ENCODE data around the gene SCN1A. TPM values are rescaled to one million over a fixed set of nuclear protein-coding genes. Genes with fewer than 3 reads are reported as not detected.

SCN1A gene
- total and polyA plus RNA-seq, 2 donors (not counting 3 experiments of a cell fraction or from before 2014, with no cell fraction given): not detected

- Histone ChIP-seq H3K4me3 (replicated peaks in 1 of 3; ENCODE audit: insufficient read depth in 1 of 3, low read depth in 1 of 3, low read length in 3 of 3) (no peak overlapping the region), H3K4me2 (ENCODE audit: insufficient read depth, low read length) (no peak overlapping the region), H3K9ac (replicated peaks; ENCODE audit: extremely low read depth, insufficient read depth, low read length) (no peak overlapping the region), H3K36me3 (ENCODE audit: control insufficient read depth in 2 of 2, extremely low read depth in 1 of 2, insufficient read depth in 2 of 2, low read length in 2 of 2) (no peaks in the 10 kb centered on the region), H2AFZ (ENCODE audit: low read depth, low read length) (no peak overlapping the region), H3K27me3 (ENCODE audit: control insufficient read depth in 2 of 2, insufficient read depth in 2 of 2, low read length in 2 of 2) (peaks cover 0 to 5% of the 10 kb centered on the region in 2 experiments), H3K79me2 (ENCODE audit: control insufficient read depth, insufficient read depth, low read length) (no peaks in the 10 kb centered on the region), H3K4me1 (ENCODE audit: control insufficient read depth, extremely low read depth, insufficient read depth, low read length) (no peaks in the 10 kb centered on the region), H4K20me1 (replicated peaks; ENCODE audit: control insufficient read depth, extremely low read depth, insufficient read depth, low read length) (no peaks in the 10 kb centered on the region), H3K27ac (ENCODE audit: insufficient read depth, low read depth, low read length) (no peak overlapping the region), H3K9me3 (replicated peaks; ENCODE audit: control insufficient read depth, insufficient read depth, low read length) (no peaks in the 10 kb centered on the region), H3K9me1 (replicated peaks; ENCODE audit: control insufficient read depth, extremely low read depth, insufficient read depth, low read length) (no peaks in the 10 kb centered on the region)
- intact Hi-C loops (cut with micrococcal nuclease) (no loop called here), dilution Hi-C loops (cut with MboI; ENCODE audit: extremely low pct_ligation_motif_present, low sequenced_read_pairs) (no loop called here)
- no peak for TF ChIP-seq MYC (IDR thresholded peaks at IDR 0.05; ENCODE audit: low read depth, low read length)
- no peak for DNase-seq (ENCODE audit: low read depth, low spot score)
- POLR2A ChIA-PET: no interaction called here
- CTCF ChIA-PET: interaction anchor here (2.9 kb wide), 1 partner anchor 11 kb away, joined by 16 read pairs; the partner anchor contains the start of gene SCN1A
- no TSS peak for BruUV-seq (replicated peaks)
- no peak for FAIRE-seq
Measured at GRCh38 chr2:166138667-166139066, 10.8 kb upstream of the SCN1A start.

GRCh38 chr2:166138144-166138543 lies 10.3 kb upstream of the SCN1A start:
- FAIRE-seq: no peak
- Histone ChIP-seq H3K9me1 (replicated peaks; ENCODE audit: control insufficient read depth, extremely low read depth, insufficient read depth, low read length) (no peaks in the 10 kb centered on the region), H3K4me1 (ENCODE audit: control insufficient read depth, extremely low read depth, insufficient read depth, low read length) (no peaks in the 10 kb centered on the region), H2AFZ (ENCODE audit: low read depth, low read length) (no peak overlapping the region), H3K36me3 (ENCODE audit: control insufficient read depth in 2 of 2, extremely low read depth in 1 of 2, insufficient read depth in 2 of 2, low read length in 2 of 2) (no peaks in the 10 kb centered on the region), H3K27me3 (ENCODE audit: control insufficient read depth in 2 of 2, insufficient read depth in 2 of 2, low read length in 2 of 2) (peaks cover 0 to 7% of the 10 kb centered on the region in 2 experiments), H3K9me3 (replicated peaks; ENCODE audit: control insufficient read depth, insufficient read depth, low read length) (no peaks in the 10 kb centered on the region), H3K79me2 (ENCODE audit: control insufficient read depth, insufficient read depth, low read length) (no peaks in the 10 kb centered on the region), H3K9ac (replicated peaks; ENCODE audit: extremely low read depth, insufficient read depth, low read length) (no peak overlapping the region), H3K4me3 (replicated peaks in 1 of 3; ENCODE audit: insufficient read depth in 1 of 3, low read depth in 1 of 3, low read length in 3 of 3) (no peak overlapping the region), H4K20me1 (replicated peaks; ENCODE audit: control insufficient read depth, extremely low read depth, insufficient read depth, low read length) (no peaks in the 10 kb centered on the region), H3K4me2 (ENCODE audit: insufficient read depth, low read length) (no peak overlapping the region), H3K27ac (ENCODE audit: insufficient read depth, low read depth, low read length) (no peak overlapping the region)
- POLR2A ChIA-PET: no interaction called here
- dilution Hi-C loops (cut with MboI; ENCODE audit: extremely low pct_ligation_motif_present, low sequenced_read_pairs): no loop called here
- intact Hi-C loops (cut with micrococcal nuclease): no loop called here
- BruUV-seq (replicated peaks): no TSS peak
- CTCF ChIA-PET: interaction anchor here (2.9 kb wide), 1 partner anchor 10 kb away, joined by 16 read pairs; the partner anchor contains the start of gene SCN1A
- no peak for TF ChIP-seq POLR2AphosphoS5 (IDR thresholded peaks at IDR 0.05; ENCODE audit: insufficient read depth, low read depth, low read length)
- TF ChIP-seq CTCF (IDR thresholded peaks at IDR 0.05; ENCODE audit: extremely low read depth in 1 of 2, insufficient read depth in 1 of 2, low read depth in 1 of 2, low read length in 2 of 2): no peak
- TF ChIP-seq GATA2 (IDR thresholded peaks at IDR 0.05; ENCODE audit: insufficient read depth, insufficient read length, low read depth, low read length): no peak
- no peak for TF ChIP-seq MYC (IDR thresholded peaks at IDR 0.05; ENCODE audit: low read depth, low read length)
- no peak for DNase-seq (ENCODE audit: low read depth, low spot score)

All from endothelial cell of umbilical vein (primary cell).